Mesothelial cell of epicardium (in vitro differentiated cells): ENCODE results near the gene CSNK1E. TPM values are rescaled to one million over a fixed set of nuclear protein-coding genes. Genes with fewer than 3 reads are reported as not detected.

ENCODE experiments used
- DNase-seq, 2 experiments: peaks; one replicate each; pipeline ENCODE4 v3.0.0; 2021; ENCODE audit warnings: low spot score in 2 of 2; ENCODE audit not compliant: unreplicated experiment in 2 of 2
- H3K27ac Mint-ChIP-seq: 2 replicates; pipeline ENCODE4 v1.8.0; 2021; ENCODE audit warnings: mixed read lengths
- H3K27me3 Mint-ChIP-seq: 2 replicates; pipeline ENCODE4 v1.8.0; 2021; ENCODE audit warnings: low read depth, mixed read lengths
- H3K36me3 Mint-ChIP-seq: 2 replicates; pipeline ENCODE4 v1.8.0; 2021; ENCODE audit warnings: mixed read lengths
- H3K4me1 Mint-ChIP-seq: 2 replicates; pipeline ENCODE4 v1.8.0; 2021; ENCODE audit warnings: mixed read lengths
- H3K4me3 Mint-ChIP-seq: 2 replicates; pipeline ENCODE4 v1.8.0; 2021; ENCODE audit warnings: mild to moderate bottlenecking, moderate library complexity, mixed read lengths
- H3K9me3 Mint-ChIP-seq: 2 replicates; pipeline ENCODE4 v1.8.0; 2021; ENCODE audit warnings: mixed read lengths
- total RNA-seq: library from RNA; stranded (reverse); gene quantifications from 3 replicates; pipeline ENCODE4 v1.2.1, GENCODE V29; 2021
- TF ChIP-seq, protein P1 (sequence below): fragments of 200-600 bp; sonication (generic); IDR thresholded peaks from one replicate; pipeline ENCODE4 v1.5.0; 2021; ENCODE audit warnings: antibody characterized with exemption; ENCODE audit not compliant: unreplicated experiment

CSNK1E gene
- total RNA-seq, 1 donor from 2014 or later = 264 TPM

GRCh38 chr22:38295339-38295738 is 21.9 kb downstream of the CSNK1E start:
- peaks cover 29% of the 10 kb centered on the region for H3K36me3 Mint-ChIP-seq
- no peak overlapping the region for H3K27ac Mint-ChIP-seq
- H3K9me3 Mint-ChIP-seq = no peaks in the 10 kb centered on the region
- TF ChIP-seq, protein P1, sequence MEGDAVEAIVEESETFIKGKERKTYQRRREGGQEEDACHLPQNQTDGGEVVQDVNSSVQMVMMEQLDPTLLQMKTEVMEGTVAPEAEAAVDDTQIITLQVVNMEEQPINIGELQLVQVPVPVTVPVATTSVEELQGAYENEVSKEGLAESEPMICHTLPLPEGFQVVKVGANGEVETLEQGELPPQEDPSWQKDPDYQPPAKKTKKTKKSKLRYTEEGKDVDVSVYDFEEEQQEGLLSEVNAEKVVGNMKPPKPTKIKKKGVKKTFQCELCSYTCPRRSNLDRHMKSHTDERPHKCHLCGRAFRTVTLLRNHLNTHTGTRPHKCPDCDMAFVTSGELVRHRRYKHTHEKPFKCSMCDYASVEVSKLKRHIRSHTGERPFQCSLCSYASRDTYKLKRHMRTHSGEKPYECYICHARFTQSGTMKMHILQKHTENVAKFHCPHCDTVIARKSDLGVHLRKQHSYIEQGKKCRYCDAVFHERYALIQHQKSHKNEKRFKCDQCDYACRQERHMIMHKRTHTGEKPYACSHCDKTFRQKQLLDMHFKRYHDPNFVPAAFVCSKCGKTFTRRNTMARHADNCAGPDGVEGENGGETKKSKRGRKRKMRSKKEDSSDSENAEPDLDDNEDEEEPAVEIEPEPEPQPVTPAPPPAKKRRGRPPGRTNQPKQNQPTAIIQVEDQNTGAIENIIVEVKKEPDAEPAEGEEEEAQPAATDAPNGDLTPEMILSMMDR = no peak
- no peak for DNase-seq
- H3K4me3 Mint-ChIP-seq = no peak overlapping the region
- peaks cover 19% of the 10 kb centered on the region for H3K4me1 Mint-ChIP-seq
- no peaks in the 10 kb centered on the region for H3K27me3 Mint-ChIP-seq

DNA sequence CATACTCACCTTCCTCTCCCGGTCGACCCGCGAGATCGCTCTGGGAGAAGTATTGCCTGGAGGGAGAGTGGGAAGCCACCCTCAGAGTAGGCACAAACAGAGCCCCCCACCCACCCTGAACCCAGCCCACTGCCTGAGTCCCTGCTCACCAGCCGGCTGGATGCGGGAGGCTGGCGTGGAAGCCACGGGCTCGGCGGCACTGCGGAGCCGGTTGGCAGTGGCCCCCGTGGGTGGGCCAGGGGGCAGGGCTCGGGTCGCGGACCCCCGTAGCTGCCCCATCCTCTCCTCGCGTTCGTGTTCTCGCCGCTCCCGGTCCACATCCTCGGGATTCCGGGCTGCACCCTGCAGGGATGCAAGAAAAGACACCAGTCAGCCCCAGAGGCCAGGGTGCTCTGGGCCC is 23.0 kb downstream of the CSNK1E start:
- H3K36me3 Mint-ChIP-seq = peaks cover 25% of the 10 kb centered on the region
- DNase-seq = no peak
- H3K27me3 Mint-ChIP-seq = no peaks in the 10 kb centered on the region
- H3K4me1 Mint-ChIP-seq = peaks cover 14% of the 10 kb centered on the region
- H3K9me3 Mint-ChIP-seq = no peaks in the 10 kb centered on the region
- TF ChIP-seq, protein P1 = no peak
- no peak overlapping the region for H3K4me3 Mint-ChIP-seq
- peak overlapping the region; percentile 21 for H3K27ac Mint-ChIP-seq

DNA sequence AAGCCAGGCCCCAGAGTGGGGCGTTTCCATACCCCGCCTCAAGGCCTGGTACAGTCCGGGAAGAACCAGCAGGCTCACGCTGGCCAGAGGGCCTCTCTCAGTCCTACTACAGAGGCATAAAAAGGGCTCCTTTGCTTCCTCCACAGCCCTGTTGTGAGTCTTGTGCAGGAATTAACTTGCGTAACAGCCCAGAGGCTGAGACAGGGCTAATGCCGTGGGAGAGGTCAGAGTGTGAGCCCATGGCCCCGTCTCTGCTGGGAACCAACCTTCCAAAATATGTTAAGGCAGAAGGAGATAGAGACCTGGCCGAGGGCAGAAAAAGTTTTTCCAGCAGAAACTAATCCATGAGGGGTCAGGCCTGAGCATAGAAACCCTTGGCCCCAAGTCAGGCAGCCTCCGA is 24.5 kb downstream of the CSNK1E start:
- Mint-ChIP-seq H3K9me3 (no peaks in the 10 kb centered on the region), H3K27ac (peak overlapping the region; percentile 85), H3K36me3 (peaks cover 21% of the 10 kb centered on the region), H3K4me1 (peaks cover 7% of the 10 kb centered on the region), H3K4me3 (no peak overlapping the region), H3K27me3 (no peaks in the 10 kb centered on the region)
- DNase-seq = no peak
- TF ChIP-seq, protein P1 = no peak

DNA sequence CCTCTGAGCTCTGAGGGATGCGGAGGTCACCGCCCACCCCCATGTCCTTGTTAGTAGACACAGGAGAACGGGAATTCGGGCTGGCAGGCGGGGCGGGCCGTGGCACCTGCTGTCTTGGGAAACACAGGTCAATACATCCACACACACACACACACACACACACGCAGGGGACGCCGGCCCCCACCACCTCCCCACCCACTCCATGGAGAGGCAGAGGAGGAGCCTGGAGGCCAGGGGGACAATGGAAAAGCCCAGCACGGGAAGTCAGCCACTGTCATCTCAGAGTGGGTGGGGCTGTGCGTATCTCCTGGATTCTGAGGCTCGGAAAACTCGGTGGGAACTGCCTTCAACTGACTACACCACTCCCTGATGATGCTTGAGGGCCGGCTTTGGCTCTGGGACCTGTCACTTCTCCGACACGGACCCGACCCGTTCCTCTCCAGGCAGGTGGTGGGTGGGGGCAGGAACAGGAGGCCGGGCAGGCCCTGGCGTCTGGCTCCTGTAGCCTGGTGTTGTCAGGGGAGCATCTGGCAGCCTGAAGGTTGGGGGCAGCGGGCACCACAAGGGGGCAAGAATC is 25.9 kb downstream of the CSNK1E start:
- Mint-ChIP-seq H3K27me3 (no peaks in the 10 kb centered on the region), H3K9me3 (no peaks in the 10 kb centered on the region), H3K4me3 (no peak overlapping the region), H3K4me1 (peaks cover 10% of the 10 kb centered on the region), H3K27ac (peak overlapping the region; percentile 80), H3K36me3 (peaks cover 20% of the 10 kb centered on the region)
- DNase-seq = no peak
- TF ChIP-seq, protein P1 = no peak

DNA sequence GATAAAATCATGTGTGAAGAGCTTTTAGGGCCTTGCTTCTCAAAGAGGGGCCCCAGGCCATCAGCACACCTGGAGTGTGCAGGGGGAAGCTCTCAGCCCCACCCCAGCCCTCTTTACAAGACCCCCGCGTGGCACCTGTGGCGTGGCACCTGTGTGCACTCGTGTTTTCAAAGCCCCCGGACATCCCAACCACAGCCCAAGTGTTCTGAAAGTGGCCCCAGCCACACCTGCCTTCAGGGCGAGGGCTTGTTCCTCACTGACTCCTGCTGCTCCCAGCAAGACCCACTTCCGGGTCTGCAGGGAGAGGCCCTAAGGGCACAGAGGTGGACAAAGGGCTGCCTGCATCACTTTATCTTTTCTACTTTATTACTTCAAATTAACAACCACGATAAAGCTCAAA is 26.9 kb downstream of the CSNK1E start:
- H3K4me1 Mint-ChIP-seq = peaks cover 10% of the 10 kb centered on the region
- H3K9me3 Mint-ChIP-seq = no peaks in the 10 kb centered on the region
- TF ChIP-seq, protein P1 = no peak
- DNase-seq = no peak
- H3K27me3 Mint-ChIP-seq = no peaks in the 10 kb centered on the region
- H3K27ac Mint-ChIP-seq = peak overlapping the region; percentile 78
- no peak overlapping the region for H3K4me3 Mint-ChIP-seq
- H3K36me3 Mint-ChIP-seq = peaks cover 20% of the 10 kb centered on the region

DNA sequence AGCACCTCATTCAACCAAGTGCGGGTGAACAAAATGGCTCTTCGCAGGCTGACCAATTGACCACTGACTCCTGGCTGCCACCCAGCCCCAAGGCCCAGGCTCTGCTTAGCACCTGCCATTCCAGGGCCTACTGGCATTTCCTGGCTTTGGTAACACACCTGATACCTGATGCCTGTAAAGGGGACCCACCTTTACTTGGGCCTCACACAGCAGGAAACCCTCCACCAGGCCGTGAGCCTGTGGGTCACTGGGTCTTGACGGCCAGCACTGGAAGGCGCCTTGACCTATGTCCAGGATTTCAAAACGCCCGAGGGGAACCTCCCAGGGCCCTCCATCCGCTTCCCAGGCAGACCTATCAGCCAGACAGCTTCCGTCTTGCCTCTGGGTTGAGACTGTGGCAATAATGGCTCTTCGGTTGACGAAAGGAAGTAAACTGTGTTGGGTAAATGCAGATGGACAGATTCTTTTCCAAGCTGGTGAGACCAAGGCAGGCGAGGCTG is 27.6 kb downstream of the CSNK1E start:
- H3K4me1 Mint-ChIP-seq = peaks cover 10% of the 10 kb centered on the region
- no peak overlapping the region for H3K4me3 Mint-ChIP-seq
- no peak for DNase-seq
- H3K9me3 Mint-ChIP-seq = no peaks in the 10 kb centered on the region
- H3K27me3 Mint-ChIP-seq = no peaks in the 10 kb centered on the region
- peaks cover 18% of the 10 kb centered on the region for H3K36me3 Mint-ChIP-seq
- peak overlapping the region; percentile 78 for H3K27ac Mint-ChIP-seq
- TF ChIP-seq, protein P1 = no peak
